IMR-90 (cell line): ENCODE measurements around the gene TMEM17. TPM values are rescaled to one million over a fixed set of nuclear protein-coding genes. Genes with fewer than 3 reads are reported as not detected.

ENCODE experiments used
- ATAC-seq: fragments of 200-7000 bp; cut with Tn5 transposase; 2 replicates; pipeline ENCODE4 v1.9.1; 2020; ENCODE audit warnings: low read depth, mild to moderate bottlenecking, moderate library complexity
- BruUV-seq: library from RNA; stranded (reverse); fragments of 400-500 nt; replicated peaks from 2 replicates; lab custom pipeline; 2021; lab: Mats Ljungman, UMichigan
- CTCF ChIA-PET: fragments of 300-600 bp; formaldehyde crosslinking; extraction: SDS; loops from one replicate; lab custom pipeline; 2021; ENCODE audit warnings: antibody characterized with exemption; lab: Yijun Ruan, JAX
- POLR2A ChIA-PET: fragments of 300-600 bp; sonication (Branson Sonifier 250); formaldehyde crosslinking; loops from one replicate; lab custom pipeline; 2022; ENCODE audit warnings: antibody characterized with exemption; ENCODE audit not compliant: unreplicated experiment; lab: Charles Lee
- DNase-seq: peaks from one replicate; pipeline ENCODE4 v3.0.0; 2013
- H2AFZ ChIP-seq: replicated peaks from 2 replicates; pipeline ENCODE3; 2013; ENCODE audit warnings: low read length, mild to moderate bottlenecking; ENCODE audit not compliant: poor library complexity
- H2AK5ac ChIP-seq: 2 replicates; pipeline ENCODE4 v1.6.1; 2013; ENCODE audit warnings: low read depth, low read length, inconsistent platforms
- H2AK9ac ChIP-seq: replicated peaks from 2 replicates; pipeline ENCODE3; 2013; ENCODE audit warnings: mild to moderate bottlenecking, low read depth, low read length, moderate library complexity; ENCODE audit not compliant: poor library complexity
- H2BK120ac ChIP-seq: 2 replicates; pipeline ENCODE4 v1.6.1; 2013; ENCODE audit warnings: low read depth, low read length, inconsistent platforms
- H2BK15ac ChIP-seq: 3 replicates; pipeline ENCODE4 v1.6.1; 2013; ENCODE audit warnings: low read depth, low read length, inconsistent platforms
- H2BK20ac ChIP-seq: 2 replicates; pipeline ENCODE4 v1.6.1; 2013; ENCODE audit warnings: low read depth, mild to moderate bottlenecking, inconsistent platforms, low read length, moderate library complexity
- H2BK5ac ChIP-seq: 2 replicates; pipeline ENCODE4 v1.6.1; 2013; ENCODE audit warnings: mild to moderate bottlenecking, low read depth, low read length, inconsistent platforms; ENCODE audit not compliant: poor library complexity, severe bottlenecking
- H3K14ac ChIP-seq: replicated peaks from 2 replicates; pipeline ENCODE4 v1.6.1; 2013; ENCODE audit warnings: low read depth, low read length, inconsistent platforms
- H3K18ac ChIP-seq: 2 replicates; pipeline ENCODE4 v1.6.1; 2013; ENCODE audit warnings: low read depth, low read length, control low read depth
- H3K23ac ChIP-seq: 2 replicates; pipeline ENCODE4 v1.6.1; 2013; ENCODE audit warnings: low read depth, low read length, inconsistent platforms
- H3K27ac ChIP-seq: 2 replicates; pipeline ENCODE4 v1.5.1; 2013; ENCODE audit warnings: mild to moderate bottlenecking, control low read depth, low read length; ENCODE audit not compliant: insufficient read depth
- H3K27me3 ChIP-seq: 2 replicates; pipeline ENCODE4 v1.6.1; 2013; ENCODE audit warnings: low read length; ENCODE audit not compliant: control insufficient read depth, insufficient read depth
- H3K36me3 ChIP-seq: 2 replicates; pipeline ENCODE4 v1.6.1; 2013; ENCODE audit warnings: low read length, mixed read lengths; ENCODE audit not compliant: control insufficient read depth, insufficient read depth
- H3K4ac ChIP-seq: 2 replicates; pipeline ENCODE4 v1.6.1; 2013; ENCODE audit warnings: low read depth, low read length, inconsistent platforms
- H3K4me1 ChIP-seq: 2 replicates; pipeline ENCODE4 v1.6.1; 2013; ENCODE audit warnings: low read length, mixed read lengths; ENCODE audit not compliant: control insufficient read depth, insufficient read depth
- H3K4me2 ChIP-seq: 2 replicates; pipeline ENCODE4 v1.6.1; 2013; ENCODE audit warnings: low read depth, mild to moderate bottlenecking, control low read depth, low read length, moderate library complexity
- H3K4me3 ChIP-seq: 2 replicates; pipeline ENCODE4 v1.5.1; 2013; ENCODE audit warnings: low read depth, mild to moderate bottlenecking, control low read depth, low read length, moderate library complexity; ENCODE audit not compliant: insufficient read depth
- H3K56ac ChIP-seq: 2 replicates; pipeline ENCODE4 v1.6.1; 2013; ENCODE audit warnings: low read length, inconsistent platforms; ENCODE audit not compliant: insufficient read depth; ENCODE audit errors: extremely low read depth
- H3K79me1 ChIP-seq, 2 experiments: 2 replicates each; pipeline ENCODE4 v1.6.1; 2013; ENCODE audit warnings: low read length in 2 of 2, inconsistent platforms in 1 of 2, low read depth in 1 of 2
- H3K9ac ChIP-seq: 2 replicates; pipeline ENCODE4 v1.6.1; 2013; ENCODE audit warnings: low read depth, low read length, control low read depth
- H3K9me1 ChIP-seq: 2 replicates; pipeline ENCODE4 v1.6.1; 2013; ENCODE audit warnings: low read length, inconsistent platforms; ENCODE audit not compliant: insufficient read depth
- H3K9me3 ChIP-seq: 2 replicates; pipeline ENCODE4 v1.6.1; 2013; ENCODE audit warnings: low read length; ENCODE audit not compliant: control insufficient read depth, insufficient read depth
- H4K20me1 ChIP-seq: 2 replicates; pipeline ENCODE4 v1.6.1; 2013; ENCODE audit warnings: low read length, inconsistent platforms; ENCODE audit not compliant: insufficient read depth
- H4K5ac ChIP-seq: 2 replicates; pipeline ENCODE4 v1.6.1; 2013; ENCODE audit warnings: mild to moderate bottlenecking, low read depth, low read length, control low read depth
- H4K8ac ChIP-seq, 2 experiments: 2 replicates each; pipeline ENCODE4 v1.6.1; 2013; ENCODE audit warnings: low read depth in 2 of 2, low read length in 2 of 2, control low read depth in 1 of 2, inconsistent platforms in 1 of 2
- H4K91ac ChIP-seq: 2 replicates; pipeline ENCODE4 v1.6.1; 2013; ENCODE audit warnings: low read depth, low read length, inconsistent platforms; ENCODE audit not compliant: insufficient read depth
- BHLHE40 ChIP-seq: fragments of 150-350 bp; IDR thresholded peaks from 2 replicates; pipeline ENCODE4 v1.6.1; 2016; ENCODE audit warnings: mild to moderate bottlenecking, low read depth, low read length
- CEBPB ChIP-seq: IDR thresholded peaks from 2 replicates; pipeline ENCODE4 v1.6.1; 2012; ENCODE audit warnings: low read depth, low read length, improper control_type of control experiment
- MAZ ChIP-seq: IDR thresholded peaks from 2 replicates; pipeline ENCODE4 v1.6.1; 2012; ENCODE audit warnings: low read depth, mild to moderate bottlenecking, low read length, improper control_type of control experiment, moderate library complexity, borderline replicate concordance
- NFE2L2 ChIP-seq: fragments of 150-350 bp; IDR thresholded peaks from 2 replicates; pipeline ENCODE4 v1.6.1; 2016; ENCODE audit warnings: low read depth, mild to moderate bottlenecking, low read length
- RCOR1 ChIP-seq: IDR thresholded peaks from 2 replicates; pipeline ENCODE4 v1.6.1; 2012; ENCODE audit warnings: mild to moderate bottlenecking, low read length, improper control_type of control experiment; ENCODE audit not compliant: insufficient replicate concordance
- RFX5 ChIP-seq: IDR thresholded peaks from 2 replicates; pipeline ENCODE4 v1.8.0; 2012; ENCODE audit warnings: low read depth, mild to moderate bottlenecking, low read length, moderate library complexity
- SMC3 ChIP-seq: fragments of 150-350 bp; IDR thresholded peaks from 2 replicates; pipeline ENCODE4 v1.6.1; 2016; ENCODE audit warnings: low read depth, mild to moderate bottlenecking, antibody characterized with exemption, low read length, moderate library complexity
- WGBS, 2 experiments: methylation state at CpG; one replicate each; pipeline versions ENCODE4 v1.1.5 to v1.1.7; 2013; ENCODE audit warnings: missing lambda C conversion rate in 2 of 2; ENCODE audit not compliant: insufficient read length in 1 of 2; ENCODE audit errors: extremely low coverage in 2 of 2; 5-methylcytosine and 5-hydroxymethylcytosine counted together
- dilution Hi-C: fragments of 300-500 bp; cut with HindIII; formaldehyde crosslinking; loops from one replicate; pipeline ENCODE4 v1.14.3; 2018; ENCODE audit warnings: low sequenced_read_pairs; ENCODE audit not compliant: unreplicated experiment
- in situ Hi-C: fragments of 300-500 bp; cut with MboI; formaldehyde crosslinking; loops from 3 replicates; pipeline ENCODE4 v1.14.3; 2019; ENCODE audit warnings: low sequenced_read_pairs, inconsistent platforms, mixed read lengths
- intact Hi-C: fragments of 100-400 bp; cut with micrococcal nuclease; formaldehyde crosslinking; loops from 2 replicates; pipeline ENCODE4 v1.10.0; 2022
- polyA plus RNA-seq, 3 experiments: library from polyadenylated mRNA; depleted of rRNA; stranded (reverse); fragments of >200 nt; gene quantifications; 2 replicates each; pipeline ENCODE4 v1.2.3, GENCODE V29; 2012; ENCODE audit warnings: low replicate concordance in 1 of 3
- total RNA-seq: library from RNA; depleted of rRNA; stranded (reverse); fragments of >200 nt; gene quantifications from 2 replicates; pipeline ENCODE4 v1.2.3, GENCODE V29; 2012
- TF ChIP-seq, protein P1 (sequence below): fragments of 150-350 bp; IDR thresholded peaks from 2 replicates; pipeline ENCODE4 v1.6.1; 2016; ENCODE audit warnings: low read depth, mild to moderate bottlenecking, low read length, moderate library complexity, borderline replicate concordance
- TF ChIP-seq, protein P2 (sequence below): conservative IDR thresholded peaks from 2 replicates; pipeline ENCODE4 v1.5.1; 2012; ENCODE audit warnings: mild to moderate bottlenecking, low read depth, low read length, improper control_type of control experiment

The TMEM17 gene
- total and polyA plus RNA-seq, 2 of the 4 experiments (the other 2 are of a cell fraction) = 1.3 to 1.8 TPM

DNA sequence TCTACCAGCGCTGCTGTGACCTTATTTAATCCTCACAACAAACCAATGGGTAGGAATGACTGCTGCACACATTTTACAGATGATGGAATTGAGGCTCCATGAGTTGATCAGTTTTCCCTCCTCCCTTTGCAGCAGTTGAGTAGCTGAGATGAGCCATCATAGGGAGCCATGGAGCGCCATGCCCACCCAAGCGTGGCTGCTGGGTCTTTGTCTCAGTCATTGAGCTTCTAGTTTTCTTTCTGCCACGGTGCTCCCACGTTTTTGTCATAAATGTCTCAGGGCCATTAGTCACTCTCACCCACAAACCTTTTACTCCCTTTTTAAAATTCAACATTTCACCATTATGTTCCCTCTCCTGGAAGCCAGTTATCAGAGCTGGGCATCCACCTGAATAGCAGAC is 45.8 kb downstream of the TMEM17 start:
- no peak for TF ChIP-seq MAZ
- TF ChIP-seq RFX5 = no peak
- TF ChIP-seq, protein P1, sequence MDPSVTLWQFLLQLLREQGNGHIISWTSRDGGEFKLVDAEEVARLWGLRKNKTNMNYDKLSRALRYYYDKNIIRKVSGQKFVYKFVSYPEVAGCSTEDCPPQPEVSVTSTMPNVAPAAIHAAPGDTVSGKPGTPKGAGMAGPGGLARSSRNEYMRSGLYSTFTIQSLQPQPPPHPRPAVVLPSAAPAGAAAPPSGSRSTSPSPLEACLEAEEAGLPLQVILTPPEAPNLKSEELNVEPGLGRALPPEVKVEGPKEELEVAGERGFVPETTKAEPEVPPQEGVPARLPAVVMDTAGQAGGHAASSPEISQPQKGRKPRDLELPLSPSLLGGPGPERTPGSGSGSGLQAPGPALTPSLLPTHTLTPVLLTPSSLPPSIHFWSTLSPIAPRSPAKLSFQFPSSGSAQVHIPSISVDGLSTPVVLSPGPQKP = no peak
- no peak for TF ChIP-seq NFE2L2
- no peak for TF ChIP-seq RCOR1
- TF ChIP-seq, protein P2, sequence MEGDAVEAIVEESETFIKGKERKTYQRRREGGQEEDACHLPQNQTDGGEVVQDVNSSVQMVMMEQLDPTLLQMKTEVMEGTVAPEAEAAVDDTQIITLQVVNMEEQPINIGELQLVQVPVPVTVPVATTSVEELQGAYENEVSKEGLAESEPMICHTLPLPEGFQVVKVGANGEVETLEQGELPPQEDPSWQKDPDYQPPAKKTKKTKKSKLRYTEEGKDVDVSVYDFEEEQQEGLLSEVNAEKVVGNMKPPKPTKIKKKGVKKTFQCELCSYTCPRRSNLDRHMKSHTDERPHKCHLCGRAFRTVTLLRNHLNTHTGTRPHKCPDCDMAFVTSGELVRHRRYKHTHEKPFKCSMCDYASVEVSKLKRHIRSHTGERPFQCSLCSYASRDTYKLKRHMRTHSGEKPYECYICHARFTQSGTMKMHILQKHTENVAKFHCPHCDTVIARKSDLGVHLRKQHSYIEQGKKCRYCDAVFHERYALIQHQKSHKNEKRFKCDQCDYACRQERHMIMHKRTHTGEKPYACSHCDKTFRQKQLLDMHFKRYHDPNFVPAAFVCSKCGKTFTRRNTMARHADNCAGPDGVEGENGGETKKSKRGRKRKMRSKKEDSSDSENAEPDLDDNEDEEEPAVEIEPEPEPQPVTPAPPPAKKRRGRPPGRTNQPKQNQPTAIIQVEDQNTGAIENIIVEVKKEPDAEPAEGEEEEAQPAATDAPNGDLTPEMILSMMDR = no peak
- TF ChIP-seq BHLHE40 = no peak
- TF ChIP-seq SMC3 = no peak
- TF ChIP-seq CEBPB = no peak
- POLR2A ChIA-PET = no interaction called here
- 0 out of 2 replicates have a peak overlapping the region, but pooled peaks have one; percentile 3 for H2BK20ac ChIP-seq
- in situ Hi-C loops = loop anchor here (25.0 kb wide), 2 partner anchors 577 to 1027 kb away; no protein-coding TSS in a partner anchor
- H3K14ac ChIP-seq = no peak overlapping the region
- no peaks in the 10 kb centered on the region for H3K9me3 ChIP-seq
- H4K8ac ChIP-seq = no peak overlapping the region
- WGBS, 2 experiments = 85% methylated on average over 2 of the region's 5 CpGs; no CpG with 5 or more reads in 1 of the 2 experiments
- H4K5ac ChIP-seq = no peak overlapping the region
- no peak overlapping the region for H2BK5ac ChIP-seq
- no peaks in the 10 kb centered on the region for H3K79me1 ChIP-seq
- H2BK120ac ChIP-seq = no peak overlapping the region
- intact Hi-C loops = no loop called here
- no peaks in the 10 kb centered on the region for H4K20me1 ChIP-seq
- ATAC-seq = no peak
- no peak overlapping the region for H2AK5ac ChIP-seq
- H3K9me1 ChIP-seq = no peaks in the 10 kb centered on the region
- CTCF ChIA-PET = interaction anchor here (0.7 to 0.9 kb wide), 2 partner anchors 310 to 318 kb away, joined by 3 read pairs; no protein-coding TSS in a partner anchor
- H2BK15ac ChIP-seq = no peak overlapping the region; the same call in 2 of the 3 replicates
- H3K56ac ChIP-seq = no peak overlapping the region
- H3K4me3 ChIP-seq = no peak overlapping the region
- no peak overlapping the region for H4K91ac ChIP-seq
- dilution Hi-C loops = no loop called here
- no peaks in the 10 kb centered on the region for H3K36me3 ChIP-seq
- no peak overlapping the region for H3K4me2 ChIP-seq
- H2AFZ ChIP-seq = peak overlapping the region; percentile 25
- no peak for DNase-seq
- H3K4me1 ChIP-seq = peaks cover 9% of the 10 kb centered on the region; the same call in 1 of the 2 replicates
- H3K27me3 ChIP-seq = no peaks in the 10 kb centered on the region
- H3K18ac ChIP-seq = no peak overlapping the region
- no TSS peak for BruUV-seq
- no peak overlapping the region for H3K23ac ChIP-seq
- no peak overlapping the region for H3K4ac ChIP-seq
- no peak overlapping the region for H2AK9ac ChIP-seq
- H3K27ac ChIP-seq = no peak overlapping the region
- H3K9ac ChIP-seq = no peak overlapping the region
